NCI-H187 (cell line): Measurements from ENCODE around the gene HOXC6.
A peak's percentile ranks its signal among the peaks of the same experiment; 100 is the strongest.

ENCODE experiments used
- DNase-seq, 2 experiments: peaks; one replicate each; lab custom pipeline; 2025; lab: John Stamatoyannopoulos, UW

HOXC6 gene

DNA sequence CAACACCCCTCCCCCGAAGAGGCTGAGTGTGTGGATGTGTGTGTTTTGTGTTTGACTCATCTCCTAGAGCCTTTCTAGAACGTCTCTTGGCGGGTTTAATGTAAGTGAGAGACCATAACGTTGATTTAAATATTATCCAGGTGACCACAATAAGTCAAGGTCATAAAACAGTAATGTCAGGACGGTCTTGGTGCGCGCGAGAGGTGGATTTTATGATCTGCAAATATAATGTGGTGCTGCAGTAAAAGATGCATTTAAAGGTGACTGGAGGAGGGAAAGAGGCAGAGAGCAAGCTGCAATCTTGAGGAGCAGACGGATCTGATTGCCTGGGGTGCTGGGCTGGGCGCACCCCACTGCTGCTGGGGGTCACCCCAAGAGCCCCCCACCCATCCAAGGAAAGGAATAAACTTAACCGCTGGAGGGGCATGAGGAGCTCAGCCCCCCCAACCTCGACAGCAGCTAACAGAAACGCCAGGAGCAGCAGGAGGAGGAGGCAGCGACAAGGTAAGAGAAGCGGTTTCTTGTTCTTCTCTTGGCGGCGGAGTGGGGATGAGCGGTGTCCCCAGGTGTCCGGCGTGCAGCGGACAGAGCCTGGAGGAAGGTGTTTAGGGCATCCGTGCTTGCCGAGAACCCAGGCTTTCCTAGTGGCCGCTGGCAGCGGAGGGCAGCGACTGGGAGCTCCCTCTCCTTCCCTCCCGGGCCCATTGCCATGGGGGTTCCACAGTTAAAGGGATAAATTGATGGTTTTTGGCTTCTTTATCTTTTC is 37.7 kb upstream of the HOXC6 start:
- peak; percentile 49 to 59 for DNase-seq

DNA sequence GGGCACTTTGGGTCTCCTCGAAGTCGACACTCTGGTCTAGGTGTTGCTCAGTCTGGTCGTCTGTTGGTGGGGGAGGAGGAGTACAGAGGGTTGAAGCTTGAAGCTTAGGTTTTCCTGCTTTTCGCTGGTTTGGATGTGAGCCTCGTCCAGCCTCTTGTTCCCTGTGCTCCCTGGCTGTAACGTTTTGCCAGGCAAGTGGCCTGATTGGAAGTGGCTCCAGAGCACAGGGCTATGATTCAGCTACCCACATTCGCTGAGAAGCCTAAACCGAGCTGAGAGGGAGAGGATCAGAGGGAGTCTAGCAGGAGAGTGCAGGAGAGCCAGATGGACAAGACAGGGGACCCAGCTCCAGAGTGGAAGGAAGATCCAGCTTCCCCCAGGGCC is 37.2 kb upstream of the HOXC6 start:
- DNase-seq: no peak

DNA sequence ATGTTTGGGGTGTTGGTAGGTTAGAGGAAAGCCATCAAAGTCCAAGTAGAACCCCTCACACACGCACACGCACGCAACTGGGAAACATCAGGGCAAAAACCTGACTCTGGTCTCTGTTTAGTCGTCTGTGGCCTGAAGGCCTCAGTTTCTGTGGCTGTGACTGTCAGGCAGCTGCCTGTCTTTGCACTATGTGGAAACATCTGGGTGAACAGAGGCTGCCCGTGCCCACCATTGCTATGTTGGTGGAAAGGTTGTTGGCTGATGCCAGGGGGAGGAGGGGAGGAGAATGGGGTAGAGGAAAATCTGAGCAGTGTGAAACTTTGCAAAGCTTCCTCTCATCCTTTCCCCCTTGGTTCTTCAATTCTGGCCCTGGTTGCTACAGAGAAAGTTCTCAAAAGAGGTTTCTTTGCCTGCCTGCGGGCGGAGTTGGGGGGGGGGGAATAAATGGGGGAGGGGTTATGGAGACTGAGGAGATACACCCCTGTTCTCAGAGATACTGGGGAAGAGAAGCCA is 35.8 kb upstream of the HOXC6 start:
- peak in 1 of 2 experiments; percentile 58 for DNase-seq

DNA sequence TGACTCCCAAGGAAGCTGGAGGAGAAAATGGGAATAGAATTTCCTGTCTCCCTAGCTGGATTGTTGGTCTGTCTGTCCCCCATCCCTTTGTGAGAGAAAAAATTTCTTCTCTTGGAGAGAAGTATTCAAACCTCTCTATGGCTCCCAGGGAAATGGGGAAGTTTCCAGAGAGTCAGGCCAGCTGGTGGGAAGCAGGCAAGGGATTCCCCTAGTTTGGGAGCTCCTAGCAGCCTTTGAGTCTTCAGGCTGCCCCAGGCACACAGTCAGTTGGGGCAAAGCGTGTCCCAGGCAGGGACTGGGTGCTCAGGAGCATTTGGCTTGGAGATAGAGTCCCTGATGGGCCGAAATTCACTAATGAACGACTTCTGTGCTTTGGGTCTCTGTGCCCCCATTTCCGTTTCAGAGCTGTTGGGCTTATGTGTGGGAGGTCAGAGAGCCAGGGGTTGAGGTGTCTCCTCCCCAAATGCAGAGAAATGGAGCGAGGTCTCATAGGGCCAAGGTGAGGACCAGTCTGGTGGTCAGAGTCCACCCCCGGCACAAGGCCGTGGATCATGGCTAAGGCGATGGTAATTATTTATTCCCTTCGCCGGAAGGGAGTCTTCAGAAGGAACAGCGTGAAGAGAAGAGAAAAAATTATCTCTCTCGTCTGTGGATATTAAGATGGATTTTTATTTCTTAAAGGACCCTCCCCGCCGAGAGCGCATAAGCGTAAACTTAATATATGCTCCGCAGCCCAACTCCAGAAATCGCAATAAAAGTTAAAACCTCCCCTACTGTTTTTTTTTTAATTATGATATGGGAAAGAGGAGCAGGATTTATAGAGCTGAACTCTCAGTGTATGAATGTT is 34.9 kb upstream of the HOXC6 start:
- DNase-seq: peak in 1 of 2 experiments; percentile 22

DNA sequence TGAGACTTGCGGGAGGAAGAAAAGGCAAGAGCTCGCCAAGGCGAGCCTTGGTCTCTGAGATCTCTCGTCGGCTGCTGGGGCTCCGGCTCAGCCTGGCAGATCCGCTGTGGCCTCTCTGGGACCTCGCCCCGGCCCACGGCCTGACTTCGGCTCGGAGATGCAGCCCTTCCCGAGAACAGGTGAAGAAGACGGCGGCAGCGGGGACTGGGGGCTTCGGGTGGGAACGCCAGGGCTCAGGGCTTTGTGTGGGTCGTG is 34.3 kb upstream of the HOXC6 start:
- DNase-seq: no peak

DNA sequence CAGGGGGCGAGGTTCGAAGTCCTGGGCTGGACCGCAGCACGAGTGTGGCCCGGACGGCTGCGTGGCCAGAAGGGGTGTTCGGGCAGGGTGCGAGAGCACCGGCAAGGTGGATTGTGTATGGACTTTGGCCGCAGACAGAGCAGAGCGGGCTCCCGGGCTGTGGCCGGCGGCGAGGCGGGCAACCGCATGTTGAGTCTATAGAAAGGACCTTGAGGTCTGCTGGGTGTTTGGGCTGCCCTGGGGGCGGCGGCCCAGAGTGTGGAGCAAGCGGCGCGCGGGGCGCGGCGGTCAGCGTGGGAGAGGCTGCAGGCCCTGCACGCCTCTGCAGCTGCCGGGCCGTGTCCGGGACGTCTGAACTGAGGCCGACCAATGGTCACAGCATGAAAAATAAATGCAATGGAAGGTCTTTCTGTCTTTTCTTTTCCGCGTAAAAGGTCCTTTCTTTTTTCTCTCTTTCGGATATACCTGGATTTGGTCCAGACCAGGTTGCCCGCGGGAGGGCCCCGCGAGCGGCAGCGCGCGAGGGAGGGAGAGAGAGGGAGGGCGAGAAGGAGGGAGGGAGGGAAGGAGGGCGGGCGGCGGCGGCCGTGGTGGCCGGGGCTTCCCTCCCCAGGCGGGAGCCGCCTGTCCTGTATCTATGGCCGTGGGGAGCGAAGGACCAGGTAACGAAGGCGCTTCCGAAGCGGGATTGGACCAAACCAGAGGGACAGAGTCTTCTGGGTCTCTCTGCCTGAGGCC is 33.8 kb upstream of the HOXC6 start:
- no peak for DNase-seq

DNA sequence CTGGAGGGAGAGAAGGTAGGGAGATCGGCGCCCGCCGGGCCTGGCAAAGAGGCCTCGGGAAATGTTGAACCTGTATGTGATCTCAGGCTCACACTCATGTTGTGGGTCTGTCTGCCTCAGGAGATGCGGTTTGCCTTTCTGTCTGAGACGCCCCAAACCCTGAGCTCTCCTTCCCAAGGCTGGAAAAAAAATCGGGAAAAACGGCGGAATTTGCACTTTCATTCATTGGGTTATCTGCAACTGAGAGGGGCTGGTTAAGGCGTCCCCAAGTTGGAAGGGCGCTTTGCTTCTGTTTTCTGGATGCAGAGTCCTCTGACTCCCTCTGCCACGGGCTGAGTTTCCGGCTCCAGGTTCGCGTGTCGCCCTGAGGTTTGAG is 33.2 kb upstream of the HOXC6 start:
- DNase-seq: no peak

DNA sequence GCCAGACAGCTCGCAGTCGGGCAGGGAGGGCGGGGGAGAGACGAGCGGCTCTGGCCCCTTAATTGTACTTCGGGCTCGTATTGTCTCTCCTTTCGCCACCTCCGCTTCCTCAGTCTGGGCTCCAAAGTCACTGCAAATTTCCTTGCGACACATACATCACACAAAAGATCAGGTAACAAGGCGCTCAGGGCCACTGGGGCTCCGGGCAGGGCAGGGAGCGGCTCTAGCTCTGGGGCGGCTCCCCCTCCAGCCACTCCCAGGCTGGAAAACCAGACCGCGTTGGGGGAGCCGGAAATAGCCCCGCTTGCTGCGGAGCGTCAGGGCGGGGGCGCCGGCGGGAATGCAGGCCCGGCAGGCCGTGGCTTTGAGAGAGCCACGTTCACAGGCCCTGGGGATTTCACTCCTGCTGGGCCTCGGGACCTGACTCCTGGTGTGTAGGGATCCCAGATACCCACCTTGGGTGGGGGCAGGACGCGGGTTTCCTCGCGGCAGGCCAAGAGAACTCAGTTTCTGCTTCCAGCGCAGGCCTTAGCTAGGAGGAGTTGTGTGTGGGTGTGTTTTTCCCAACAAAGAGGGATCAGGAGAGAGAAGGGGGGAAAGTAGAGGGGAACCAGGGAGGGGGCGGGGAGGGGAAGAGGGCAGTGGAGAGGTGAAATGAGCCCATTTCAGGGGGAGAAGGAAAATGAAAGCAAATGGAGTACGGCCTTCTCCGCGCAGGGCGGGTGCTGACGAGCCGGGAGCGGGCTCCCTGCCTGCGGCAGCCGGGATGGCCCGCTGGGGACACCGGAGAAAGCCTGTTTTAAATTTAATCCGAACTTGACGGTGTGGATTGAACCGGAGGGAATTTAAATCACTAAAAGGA is 32.6 kb upstream of the HOXC6 start:
- peak; percentile 60 to 64 for DNase-seq

DNA sequence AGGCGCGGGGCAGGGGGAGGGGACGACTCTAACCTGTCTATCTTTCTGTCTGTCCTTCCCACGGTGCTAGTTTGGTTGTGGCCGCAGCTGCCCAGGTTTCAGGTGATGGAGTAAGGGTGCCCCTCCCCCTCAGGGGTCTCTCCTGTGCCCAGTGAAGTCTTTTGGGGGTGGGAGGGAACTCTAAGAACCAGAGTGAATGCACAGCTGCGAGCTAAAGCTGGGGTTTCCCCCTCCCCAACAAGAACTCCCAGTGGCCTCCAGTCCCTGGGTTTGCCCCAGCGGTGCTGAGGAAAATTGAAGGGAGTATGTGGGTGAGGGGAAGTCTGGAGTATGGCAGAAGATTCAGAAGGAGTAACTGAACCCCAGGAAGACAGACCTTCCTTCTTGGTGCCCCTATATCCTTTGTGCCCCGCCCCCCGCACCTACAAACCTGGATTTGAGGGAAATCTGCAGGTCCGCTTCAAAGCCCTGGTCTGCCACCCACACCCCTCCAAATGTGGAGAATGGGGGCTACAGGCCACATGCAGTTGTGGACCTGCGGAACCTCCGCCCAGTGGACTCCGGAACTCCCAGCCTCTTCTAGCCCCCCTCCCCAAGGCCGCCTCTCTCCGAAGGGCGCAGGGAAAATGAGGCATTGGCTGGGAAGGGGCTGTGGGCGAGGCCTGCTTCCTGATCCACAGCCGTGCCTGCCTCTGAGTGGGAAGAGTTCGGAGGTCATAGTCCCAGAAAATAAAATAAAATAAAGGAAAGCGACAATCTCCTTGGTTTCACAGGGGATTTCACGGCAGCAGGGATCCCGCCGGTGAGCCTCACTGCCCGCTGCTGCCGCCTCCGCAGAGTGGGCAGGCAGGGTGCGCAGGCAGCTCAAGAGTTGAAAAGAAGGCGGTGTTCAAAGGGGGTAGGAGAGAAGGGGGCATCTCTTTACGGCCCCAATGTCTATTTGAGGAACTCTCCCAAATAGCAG is 31.7 kb upstream of the HOXC6 start:
- peak in 1 of 2 experiments; percentile 56 for DNase-seq

DNA sequence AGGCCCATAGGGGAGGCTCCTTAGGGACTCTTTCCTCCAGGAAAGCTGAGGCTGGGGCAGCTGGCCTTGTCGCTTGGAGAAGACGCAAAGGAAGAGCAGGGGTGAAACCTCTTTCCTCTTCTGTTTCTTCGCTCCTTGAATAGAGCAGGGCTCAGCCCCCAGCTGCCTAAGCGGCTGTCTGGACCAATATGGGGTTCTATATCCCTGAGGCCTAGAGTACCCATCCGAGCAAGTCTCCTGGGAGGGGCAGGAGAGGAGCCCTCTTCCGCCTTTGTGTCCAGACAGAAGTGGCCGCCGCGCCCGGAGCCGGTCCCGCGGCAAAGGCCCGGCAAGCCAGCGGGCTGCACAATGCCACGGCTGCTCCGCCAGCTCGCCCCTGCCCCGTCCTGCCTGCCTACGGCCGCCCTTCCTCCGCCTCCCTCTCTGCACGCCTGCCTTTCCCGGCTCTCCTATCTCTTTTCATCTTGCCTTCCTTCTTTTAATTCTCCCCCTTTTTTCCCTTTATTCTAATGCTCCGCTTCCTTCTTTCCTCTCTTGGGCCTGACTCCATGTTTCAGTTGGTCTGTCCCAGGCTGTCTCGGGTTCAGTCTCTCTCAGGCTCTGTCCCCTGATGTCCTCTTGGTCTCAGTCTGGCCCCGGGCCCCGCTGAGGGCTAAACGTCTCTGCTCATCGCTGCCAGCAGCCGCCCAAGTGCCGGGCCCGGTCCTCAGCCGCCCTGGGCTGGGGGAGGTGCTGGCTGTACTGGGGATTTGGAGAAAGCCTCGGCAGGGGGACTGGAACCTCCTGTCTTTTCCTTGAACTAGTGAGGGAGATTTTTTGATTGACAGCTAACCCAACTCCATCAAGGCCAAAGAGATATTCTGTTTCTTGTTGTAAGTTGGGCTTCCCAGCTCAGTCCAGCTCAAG is 30.8 kb upstream of the HOXC6 start:
- DNase-seq: peak; percentile 23 to 67

DNA sequence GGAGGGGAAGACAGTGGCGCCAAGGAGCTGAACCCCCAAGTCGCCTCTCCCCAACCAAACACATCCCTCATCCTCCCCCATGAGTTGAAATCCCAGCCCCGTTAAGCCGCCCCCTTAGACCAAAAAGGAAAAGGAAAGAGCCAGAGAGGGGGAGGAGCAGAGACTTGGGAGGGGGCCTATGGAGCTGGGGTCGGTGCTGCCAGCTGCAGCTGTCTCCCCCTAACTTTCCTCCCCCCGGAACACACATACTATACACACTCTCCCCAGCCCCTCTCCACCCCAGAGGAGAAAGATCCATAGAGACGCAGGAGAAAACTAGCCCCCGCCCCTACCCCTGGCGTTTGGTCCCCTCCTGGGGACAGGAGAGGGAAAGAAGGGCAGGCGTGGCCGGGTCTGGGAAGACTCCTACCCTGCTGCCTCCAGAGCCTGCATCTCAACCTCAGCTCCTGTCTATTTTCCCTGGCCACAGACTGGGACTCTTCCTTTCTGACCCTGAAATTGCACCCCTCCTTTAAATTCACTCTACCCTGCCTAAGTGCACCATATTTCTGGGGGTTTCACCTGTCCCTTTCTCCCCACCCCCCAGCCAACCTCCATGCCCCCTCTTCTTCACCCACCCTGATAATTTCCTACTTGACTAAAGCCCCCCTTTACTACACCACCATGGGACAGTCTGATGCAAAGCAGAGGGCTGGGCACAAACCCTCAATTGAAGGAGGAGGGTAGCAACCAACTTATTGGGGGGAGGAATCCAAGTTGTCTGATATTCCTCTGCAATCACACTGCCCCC is 29.9 kb upstream of the HOXC6 start:
- DNase-seq: no peak

DNA sequence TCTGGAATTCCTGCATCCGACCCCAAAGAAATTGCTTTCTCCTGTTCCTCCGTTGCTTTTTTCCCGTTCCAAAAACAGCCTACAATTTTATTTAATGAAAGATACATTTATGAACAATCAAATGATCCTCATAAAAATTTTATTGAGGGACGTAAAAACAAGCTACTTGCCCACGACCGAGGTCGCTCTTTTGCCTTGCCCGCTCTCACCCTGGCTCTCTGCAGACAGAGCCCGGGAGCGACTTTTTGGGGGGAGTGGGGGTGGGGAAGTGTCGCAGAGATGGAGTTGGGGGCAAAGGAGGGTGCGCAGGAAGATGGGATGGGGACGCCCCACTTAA is 29.4 kb upstream of the HOXC6 start:
- DNase-seq: no peak

DNA sequence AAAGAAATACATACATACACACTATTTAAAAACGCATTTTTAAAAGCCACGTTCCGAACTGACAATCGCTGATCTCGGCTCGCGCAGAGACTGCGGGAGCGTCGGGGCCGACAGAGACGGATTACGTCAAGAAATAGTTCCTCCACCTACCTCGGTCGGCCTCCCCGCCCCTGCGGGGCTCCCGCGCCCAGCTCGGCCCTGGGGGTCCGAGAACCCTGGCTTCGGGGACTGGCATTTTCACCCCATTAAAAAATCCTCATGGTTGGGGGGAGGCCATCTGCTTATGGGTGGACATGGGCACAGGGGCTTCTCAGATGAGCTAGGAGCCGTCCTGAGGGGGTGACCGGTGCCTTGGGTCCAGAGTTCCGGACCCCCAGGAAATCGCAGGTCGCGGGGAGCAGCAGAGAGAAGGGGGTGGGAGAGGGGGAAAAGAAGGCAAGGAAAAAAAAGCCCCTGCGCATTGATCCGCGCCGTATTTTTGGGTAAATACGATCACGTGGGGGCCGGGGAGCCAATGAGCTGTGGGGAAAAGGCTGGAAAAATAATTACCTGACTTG is 28.6 kb upstream of the HOXC6 start:
- DNase-seq: peak; percentile 68 to 72

DNA sequence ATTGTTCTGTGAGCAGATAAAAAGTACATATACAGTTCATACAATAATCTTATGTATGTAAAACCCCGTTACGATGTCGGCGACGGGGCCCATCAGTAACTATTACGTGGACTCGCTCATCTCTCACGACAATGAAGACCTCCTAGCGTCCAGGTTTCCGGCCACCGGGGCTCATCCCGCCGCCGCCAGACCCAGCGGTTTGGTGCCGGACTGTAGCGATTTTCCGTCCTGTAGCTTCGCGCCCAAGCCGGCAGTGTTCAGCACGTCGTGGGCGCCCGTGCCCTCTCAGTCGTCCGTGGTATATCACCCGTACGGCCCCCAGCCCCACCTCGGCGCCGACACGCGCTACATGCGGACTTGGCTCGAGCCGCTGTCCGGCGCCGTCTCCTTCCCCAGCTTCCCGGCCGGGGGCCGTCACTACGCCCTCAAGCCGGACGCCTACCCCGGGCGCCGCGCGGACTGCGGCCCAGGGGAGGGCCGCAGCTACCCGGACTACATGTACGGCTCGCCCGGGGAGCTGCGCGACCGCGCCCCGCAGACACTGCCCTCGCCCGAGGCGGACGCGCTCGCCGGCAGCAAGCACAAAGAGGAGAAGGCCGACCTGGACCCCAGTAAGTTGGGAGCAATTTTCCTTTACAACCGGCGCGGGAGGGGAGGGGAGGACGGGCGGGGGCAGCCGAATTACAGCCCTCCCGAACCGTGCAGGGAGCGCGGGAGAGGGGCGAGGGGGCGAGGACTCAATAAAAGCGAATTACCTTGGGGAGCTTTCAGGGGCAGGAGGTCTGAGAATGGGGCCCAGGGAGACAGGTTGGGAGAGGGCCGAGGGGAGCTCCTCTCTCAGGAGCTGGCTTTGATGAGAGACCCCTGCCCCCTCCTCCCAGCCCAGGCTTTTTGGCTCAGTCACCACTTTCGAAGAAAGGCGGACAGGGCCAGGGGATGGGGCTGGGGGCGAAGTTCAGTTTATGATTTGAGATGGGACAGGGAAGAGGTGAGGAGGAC is 27.8 kb upstream of the HOXC6 start, which contains the start of gene HOXC9:
Gene HOXC9 (plus strand): TSS at position 46 of the 999 bp plus-strand sequence. CDS start 28 bp downstream, at position 74.
- no peak for DNase-seq

DNA sequence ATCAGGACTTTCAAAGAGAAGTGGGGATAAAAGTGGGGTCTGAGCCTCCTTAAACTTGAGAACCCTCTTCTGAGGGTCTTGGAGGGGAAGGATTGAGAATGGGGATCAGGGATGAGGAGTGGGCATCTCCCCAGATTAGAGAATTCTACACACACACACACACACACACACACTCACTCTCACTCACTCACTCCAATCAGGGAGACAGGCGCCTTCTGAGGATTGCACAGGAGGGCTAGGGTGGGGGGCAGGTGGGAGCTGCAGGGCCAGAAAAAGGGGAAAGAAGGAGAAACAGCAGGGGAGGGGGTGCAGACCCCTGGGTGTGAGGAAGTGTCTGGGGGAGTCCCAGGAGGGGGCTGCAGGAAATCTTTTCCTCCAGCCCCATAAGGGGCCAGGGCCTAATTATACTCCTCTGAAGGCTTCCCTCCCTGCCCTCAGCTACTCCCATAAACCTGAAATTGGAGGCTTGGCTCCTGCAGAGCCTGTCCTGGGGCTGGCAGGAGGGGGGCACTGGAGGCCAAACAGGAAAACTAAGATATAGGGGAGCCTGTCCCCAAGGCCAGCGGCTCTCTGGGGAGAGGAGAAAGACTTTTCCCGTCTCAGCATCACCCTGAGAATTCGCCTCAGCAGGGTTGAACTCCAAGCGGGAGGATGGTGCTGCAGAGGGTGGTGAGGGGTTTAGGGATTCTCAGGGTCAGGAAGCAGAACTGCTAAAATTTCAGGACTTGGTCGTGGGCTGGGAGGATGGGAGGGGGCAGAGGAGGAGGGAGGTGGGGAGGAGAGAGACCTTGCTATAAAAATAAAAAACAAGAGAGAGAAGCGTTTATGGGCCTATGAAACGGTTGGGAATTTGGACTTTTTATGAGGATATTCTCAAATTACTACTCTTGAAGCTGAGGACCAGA is 26.7 kb upstream of the HOXC6 start:
- DNase-seq: no peak
